HepG2 (cell line): ENCODE measurements around the gene ARHGEF26. TPM values are rescaled to one million over a fixed set of nuclear protein-coding genes. Genes with fewer than 3 reads are reported as not detected.

Source experiments
- ARHGAP35 ChIP-seq: sonication (generic); formaldehyde crosslinking; IDR thresholded peaks from 2 replicates; pipeline ENCODE4 v1.9.0; 2022; ENCODE audit warnings: mild to moderate bottlenecking, inconsistent platforms, moderate library complexity, missing genetic modification reagents, borderline replicate concordance
- ASH2L ChIP-seq: fragments of 300-600, 200-600 bp; sonication (generic); IDR thresholded peaks from 2 replicates; pipeline ENCODE4 v1.7.0; 2017; ENCODE audit warnings: low read depth, mild to moderate bottlenecking, moderate library complexity, mixed read lengths, low read length; ENCODE audit not compliant: insufficient read length
- CEBPG ChIP-seq: IDR thresholded peaks from 2 replicates; pipeline ENCODE4 v1.6.1; 2016
- KLF6 ChIP-seq: IDR thresholded peaks from 2 replicates; pipeline ENCODE4 v1.8.0; 2016; ENCODE audit warnings: missing biosample characterization, missing genetic modification reagents
- MZF1 ChIP-seq: sonication (generic); formaldehyde crosslinking; IDR thresholded peaks from 2 replicates; pipeline ENCODE4 v1.8.1; 2023; ENCODE audit warnings: mild to moderate bottlenecking, missing genetic modification reagents, borderline replicate concordance
- NFIB ChIP-seq: sonication (generic); formaldehyde crosslinking; IDR thresholded peaks from 2 replicates; pipeline ENCODE4 v1.9.0; 2021; ENCODE audit warnings: missing genetic modification reagents, mild to moderate bottlenecking, borderline replicate concordance
- SMYD3 ChIP-seq: sonication (generic); formaldehyde crosslinking; IDR thresholded peaks from 2 replicates; pipeline ENCODE4 v1.8.1; 2023; ENCODE audit warnings: mild to moderate bottlenecking, missing genetic modification reagents
- SP4 ChIP-seq: sonication (generic); formaldehyde crosslinking; IDR thresholded peaks from 2 replicates; pipeline ENCODE4 v1.8.1; 2023; ENCODE audit warnings: mild to moderate bottlenecking, missing genetic modification reagents
- TAF1 ChIP-seq: sonication (generic); formaldehyde crosslinking; IDR thresholded peaks from 2 replicates; pipeline ENCODE4 v1.4.0; 2020; ENCODE audit warnings: missing genetic modification reagents
- UBTF ChIP-seq: sonication (generic); formaldehyde crosslinking; IDR thresholded peaks from 2 replicates; pipeline ENCODE4 v1.4.0; 2020; ENCODE audit warnings: mild to moderate bottlenecking, missing genetic modification reagents
- ZNF550 ChIP-seq: sonication (generic); formaldehyde crosslinking; IDR thresholded peaks from 2 replicates; pipeline ENCODE4 v1.4.0; 2020; ENCODE audit warnings: mild to moderate bottlenecking, missing genetic modification reagents, borderline replicate concordance
- ZNF703 ChIP-seq: sonication (generic); formaldehyde crosslinking; IDR thresholded peaks from 2 replicates; pipeline ENCODE4 v1.5.1; 2020; ENCODE audit warnings: missing genetic modification reagents, mild to moderate bottlenecking, moderate library complexity, borderline replicate concordance
- ZNF704 ChIP-seq: sonication (generic); formaldehyde crosslinking; IDR thresholded peaks from 2 replicates; pipeline ENCODE4 v1.8.1; 2023; ENCODE audit warnings: mild to moderate bottlenecking, inconsistent platforms, moderate library complexity, missing genetic modification reagents, borderline replicate concordance
- polyA plus RNA-seq, 8 experiments: library from polyadenylated mRNA; depleted of rRNA in 3 of 8; stranded (reverse) in 7 of 8; unstranded in 1 of 8; fragments of >200 nt; fragmentation: Illumina TruSeq in 4 of 8; extraction: Trizol in 4 of 8; gene quantifications; 2 replicates each; pipeline versions ENCODE4 v1.2.1 to v1.2.3, GENCODE V29; 2011 to 2016; ENCODE audit warnings: low read depth in 4 of 8, missing spikeins in 1 of 8, mixed read lengths in 1 of 8; ENCODE audit not compliant: insufficient read depth in 1 of 8
- total RNA-seq, 5 experiments: library from RNA; depleted of rRNA; stranded (reverse); fragments of >200 nt; fragmentation: Illumina TruSeq; extraction: Trizol; gene quantifications; 2 replicates each; pipeline ENCODE4 v1.2.3, GENCODE V29; 2016; ENCODE audit warnings: low read depth in 1 of 5
- TF ChIP-seq, protein P1 (sequence below): IDR thresholded peaks from 2 replicates; pipeline ENCODE4 v1.4.0; 2020; ENCODE audit warnings: mild to moderate bottlenecking, missing genetic modification reagents
- TF ChIP-seq, protein P2 (sequence below): IDR thresholded peaks from 2 replicates; pipeline ENCODE4 v1.6.1; 2016; ENCODE audit warnings: missing biosample characterization, missing genetic modification reagents, low read depth
- TF ChIP-seq, protein P3 (sequence below): sonication (generic); formaldehyde crosslinking; conservative IDR thresholded peaks from 2 replicates; pipeline ENCODE4 v1.8.0; 2022; ENCODE audit warnings: mild to moderate bottlenecking, moderate library complexity, missing genetic modification reagents

Gene ARHGEF26
- total and polyA plus RNA-seq, 2 of the 13 experiments (the other 11 are each of a cell fraction or from before 2014, with no cell fraction given): 0.74 to 6.1 TPM

DNA sequence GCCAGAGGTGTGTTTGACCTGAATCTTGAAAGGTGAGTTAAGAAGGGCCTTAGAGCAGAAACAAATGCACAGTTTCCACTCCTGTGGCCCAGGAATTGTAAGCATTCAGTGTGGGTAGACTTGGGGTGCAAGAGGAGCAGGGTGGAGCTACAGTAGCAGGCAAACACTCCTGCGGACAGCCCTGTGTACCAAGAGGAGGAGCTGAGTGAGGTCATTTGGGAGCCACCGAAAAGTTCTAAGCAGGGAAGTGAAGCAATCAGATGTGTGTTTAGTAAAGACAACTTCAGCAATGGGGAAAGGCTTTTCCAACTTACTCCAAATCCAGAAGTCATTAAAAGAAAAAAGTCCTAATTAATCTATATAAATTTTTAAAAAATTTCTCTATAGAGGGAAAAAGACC is 99.3 kb downstream of the ARHGEF26 start (continued):
- no peak for TF ChIP-seq ZNF704 (CRISPR knock-in tag)
- TF ChIP-seq, protein P1, sequence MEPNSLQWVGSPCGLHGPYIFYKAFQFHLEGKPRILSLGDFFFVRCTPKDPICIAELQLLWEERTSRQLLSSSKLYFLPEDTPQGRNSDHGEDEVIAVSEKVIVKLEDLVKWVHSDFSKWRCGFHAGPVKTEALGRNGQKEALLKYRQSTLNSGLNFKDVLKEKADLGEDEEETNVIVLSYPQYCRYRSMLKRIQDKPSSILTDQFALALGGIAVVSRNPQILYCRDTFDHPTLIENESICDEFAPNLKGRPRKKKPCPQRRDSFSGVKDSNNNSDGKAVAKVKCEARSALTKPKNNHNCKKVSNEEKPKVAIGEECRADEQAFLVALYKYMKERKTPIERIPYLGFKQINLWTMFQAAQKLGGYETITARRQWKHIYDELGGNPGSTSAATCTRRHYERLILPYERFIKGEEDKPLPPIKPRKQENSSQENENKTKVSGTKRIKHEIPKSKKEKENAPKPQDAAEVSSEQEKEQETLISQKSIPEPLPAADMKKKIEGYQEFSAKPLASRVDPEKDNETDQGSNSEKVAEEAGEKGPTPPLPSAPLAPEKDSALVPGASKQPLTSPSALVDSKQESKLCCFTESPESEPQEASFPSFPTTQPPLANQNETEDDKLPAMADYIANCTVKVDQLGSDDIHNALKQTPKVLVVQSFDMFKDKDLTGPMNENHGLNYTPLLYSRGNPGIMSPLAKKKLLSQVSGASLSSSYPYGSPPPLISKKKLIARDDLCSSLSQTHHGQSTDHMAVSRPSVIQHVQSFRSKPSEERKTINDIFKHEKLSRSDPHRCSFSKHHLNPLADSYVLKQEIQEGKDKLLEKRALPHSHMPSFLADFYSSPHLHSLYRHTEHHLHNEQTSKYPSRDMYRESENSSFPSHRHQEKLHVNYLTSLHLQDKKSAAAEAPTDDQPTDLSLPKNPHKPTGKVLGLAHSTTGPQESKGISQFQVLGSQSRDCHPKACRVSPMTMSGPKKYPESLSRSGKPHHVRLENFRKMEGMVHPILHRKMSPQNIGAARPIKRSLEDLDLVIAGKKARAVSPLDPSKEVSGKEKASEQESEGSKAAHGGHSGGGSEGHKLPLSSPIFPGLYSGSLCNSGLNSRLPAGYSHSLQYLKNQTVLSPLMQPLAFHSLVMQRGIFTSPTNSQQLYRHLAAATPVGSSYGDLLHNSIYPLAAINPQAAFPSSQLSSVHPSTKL (CRISPR knock-in tag): peak; percentile 48
- TF ChIP-seq KLF6 (CRISPR knock-in tag): no peak
- TF ChIP-seq CEBPG: peak; percentile 90
- TF ChIP-seq SMYD3: no peak
- no peak for TF ChIP-seq ZNF703 (CRISPR knock-in tag)
- no peak for TF ChIP-seq MZF1
- TF ChIP-seq, protein P2, sequence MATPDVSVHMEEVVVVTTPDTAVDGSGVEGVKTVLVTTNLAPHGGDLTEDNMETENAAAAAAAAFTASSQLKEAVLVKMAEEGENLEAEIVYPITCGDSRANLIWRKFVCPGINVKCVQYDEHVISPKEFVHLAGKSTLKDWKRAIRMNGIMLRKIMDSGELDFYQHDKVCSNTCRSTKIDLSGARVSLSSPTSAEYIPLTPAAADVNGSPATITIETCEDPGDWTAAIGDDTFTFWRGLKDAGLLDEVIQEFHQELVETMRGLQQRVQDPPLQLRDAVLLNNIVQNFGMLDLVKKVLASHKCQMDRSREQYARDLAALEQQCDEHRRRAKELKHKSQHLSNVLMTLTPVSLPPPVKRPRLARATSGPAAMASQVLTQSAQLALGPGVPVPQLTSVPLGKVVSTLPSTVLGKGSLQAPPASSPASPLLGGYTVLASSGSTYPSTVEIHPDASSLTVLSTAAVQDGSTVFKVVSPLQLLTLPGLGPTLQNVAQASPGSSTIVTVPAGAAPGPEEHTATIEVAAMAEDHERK (CRISPR knock-in tag): no peak
- TF ChIP-seq ARHGAP35 (CRISPR knock-in tag): no peak
- TF ChIP-seq, protein P3, sequence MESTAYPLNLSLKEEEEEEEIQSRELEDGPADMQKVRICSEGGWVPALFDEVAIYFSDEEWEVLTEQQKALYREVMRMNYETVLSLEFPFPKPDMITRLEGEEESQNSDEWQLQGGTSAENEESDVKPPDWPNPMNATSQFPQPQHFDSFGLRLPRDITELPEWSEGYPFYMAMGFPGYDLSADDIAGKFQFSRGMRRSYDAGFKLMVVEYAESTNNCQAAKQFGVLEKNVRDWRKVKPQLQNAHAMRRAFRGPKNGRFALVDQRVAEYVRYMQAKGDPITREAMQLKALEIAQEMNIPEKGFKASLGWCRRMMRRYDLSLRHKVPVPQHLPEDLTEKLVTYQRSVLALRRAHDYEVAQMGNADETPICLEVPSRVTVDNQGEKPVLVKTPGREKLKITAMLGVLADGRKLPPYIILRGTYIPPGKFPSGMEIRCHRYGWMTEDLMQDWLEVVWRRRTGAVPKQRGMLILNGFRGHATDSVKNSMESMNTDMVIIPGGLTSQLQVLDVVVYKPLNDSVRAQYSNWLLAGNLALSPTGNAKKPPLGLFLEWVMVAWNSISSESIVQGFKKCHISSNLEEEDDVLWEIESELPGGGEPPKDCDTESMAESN (CRISPR knock-in tag): peak; percentile 82
- no peak for TF ChIP-seq ASH2L
- no peak for TF ChIP-seq NFIB (CRISPR knock-in tag)
- TF ChIP-seq UBTF (CRISPR knock-in tag): no peak
- TF ChIP-seq ZNF550 (CRISPR knock-in tag): no peak
- TF ChIP-seq SP4 (CRISPR knock-in tag): no peak
- TF ChIP-seq TAF1 (CRISPR knock-in tag): no peak
